GM21423 (cell line): Measurements from ENCODE around the gene VMP1.
"Not testable (repeated sequence)": the region's sequence is repeated elsewhere in the genome, so short reads cannot be mapped to it uniquely, and the experiment has no call there.

Experiments used
- ATAC-seq: cut with Tn5 transposase; IDR thresholded peaks from one replicate; pipeline ENCODE4 v1.9.1; 2021; ENCODE audit warnings: mild to moderate bottlenecking, moderate library complexity; ENCODE audit not compliant: unreplicated experiment

The VMP1 gene

DNA sequence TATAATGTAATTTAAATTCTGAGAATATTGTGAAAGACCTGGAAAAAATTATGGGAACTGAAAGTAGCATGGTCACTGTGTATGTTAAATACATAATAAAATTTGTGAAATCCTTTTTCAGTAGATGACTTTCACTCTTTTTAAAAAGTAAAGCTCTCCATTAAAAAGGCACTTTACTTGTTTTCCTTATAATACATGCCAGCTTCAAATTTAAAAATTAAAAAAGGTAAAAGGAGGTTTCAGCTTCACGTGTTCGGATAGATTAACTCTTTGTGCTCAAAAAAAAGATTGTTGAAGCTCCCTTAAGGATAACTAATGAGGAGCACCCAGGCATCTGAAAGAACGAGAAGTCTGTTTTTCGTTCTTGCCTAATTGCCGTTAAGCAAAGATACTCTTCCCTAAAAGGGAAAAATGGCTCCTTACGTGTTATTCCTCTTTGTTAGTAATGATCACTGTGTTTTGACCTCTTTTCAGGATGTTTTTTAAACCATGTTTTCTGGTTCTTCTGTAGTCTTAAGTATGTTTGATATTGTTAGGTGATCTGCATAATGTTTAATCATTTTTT is 97.5 kb downstream of the VMP1 start:
- no peak for ATAC-seq

GRCh38 chr17:59806322-59806721 is 98.9 kb downstream of the VMP1 start:
- ATAC-seq, result not testable (repeated sequence)

- no peak for ATAC-seq
Observed at GRCh38 chr17:59807892-59808509, 100.5 kb downstream of the VMP1 start.

GRCh38 chr17:59810894-59811153 is 103.4 kb downstream of the VMP1 start:
- ATAC-seq, result no peak

- no peak for ATAC-seq
Observed at GRCh38 chr17:59811209-59811608, 103.8 kb downstream of the VMP1 start.

GRCh38 chr17:59812139-59812538 is 104.7 kb downstream of the VMP1 start:
- ATAC-seq, result no peak

GRCh38 chr17:59814276-59814675 is 106.8 kb downstream of the VMP1 start:
- ATAC-seq, result no peak

GRCh38 chr17:59814685-59815084 is 107.2 kb downstream of the VMP1 start:
- no peak for ATAC-seq

- ATAC-seq, result no peak
Observed at GRCh38 chr17:59815965-59816364, 108.5 kb downstream of the VMP1 start.

GRCh38 chr17:59825533-59826322 is 118.3 kb downstream of the VMP1 start:
- ATAC-seq, result no peak

DNA sequence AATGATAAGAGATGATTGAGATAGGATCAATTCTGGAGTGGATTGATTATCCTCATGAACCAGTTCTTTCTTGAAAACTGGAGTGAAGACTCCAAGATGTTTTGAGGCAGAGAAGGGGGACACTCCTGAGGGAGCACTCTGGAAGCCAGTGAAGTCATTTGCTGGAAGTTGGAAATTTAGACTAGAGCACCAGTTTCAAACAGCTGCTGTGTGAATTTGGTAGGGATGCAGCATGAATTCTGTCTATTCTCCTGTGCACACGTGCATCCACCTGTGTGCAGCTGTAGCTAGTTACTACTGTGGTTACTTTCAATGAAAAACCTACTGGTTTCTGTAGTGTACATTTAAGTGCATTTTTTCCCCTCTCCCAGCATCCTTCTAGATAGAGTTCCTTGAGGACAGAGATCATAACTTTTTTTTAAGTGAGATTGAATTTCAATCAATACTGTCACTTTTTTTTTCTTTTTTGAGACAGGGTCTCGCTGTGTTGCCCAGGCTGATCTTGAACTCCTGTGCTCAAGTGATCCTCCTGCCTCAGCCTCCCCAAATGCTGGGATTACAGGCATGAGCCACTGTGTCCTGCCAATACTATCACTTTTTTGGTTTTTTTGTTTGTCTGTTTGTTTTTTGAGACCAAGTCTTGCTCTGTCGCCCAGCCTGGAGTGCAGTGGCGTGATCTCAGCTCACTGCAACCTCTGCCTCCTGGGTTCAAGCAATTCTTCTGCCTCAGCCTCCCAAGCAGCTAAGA is 119.4 kb downstream of the VMP1 start:
- no peak for ATAC-seq

DNA sequence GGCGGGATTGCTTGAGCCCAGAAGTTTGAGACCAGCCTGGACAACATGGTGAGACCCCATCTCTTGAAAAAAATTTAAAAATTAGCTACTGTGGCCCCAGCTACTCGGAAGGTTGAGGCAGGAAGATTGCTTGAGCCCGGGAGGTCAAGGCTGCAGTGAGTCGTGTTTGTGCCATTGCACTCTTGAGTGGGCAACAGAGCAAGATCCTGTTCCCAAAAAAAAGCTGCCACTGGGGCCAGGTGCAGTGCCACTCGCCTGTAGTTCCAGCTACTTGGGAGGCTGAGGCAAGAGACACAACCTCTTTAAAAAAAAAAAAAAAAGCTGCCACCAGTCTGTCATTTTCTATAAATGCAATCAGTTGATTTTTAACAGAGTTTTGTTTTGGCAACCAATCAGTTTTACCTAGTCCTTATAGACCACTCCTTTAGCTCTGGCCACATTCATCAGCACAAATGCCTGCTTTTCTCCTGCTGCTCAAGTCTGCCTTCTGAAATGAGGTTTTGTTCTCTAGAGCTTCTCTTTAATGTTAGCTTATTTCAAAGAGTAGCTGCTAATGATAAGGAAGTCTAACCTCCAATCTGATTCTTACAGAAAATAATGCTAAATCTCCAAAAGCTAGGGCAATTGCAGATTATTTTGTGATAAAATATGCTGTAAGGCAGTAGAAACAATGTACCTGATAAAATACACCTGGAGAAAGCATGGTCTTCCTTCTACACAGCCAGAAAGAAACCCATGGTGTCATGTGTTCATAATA is 120.4 kb downstream of the VMP1 start:
- ATAC-seq, result peak; percentile 33

GRCh38 chr17:59828478-59828760 is 121.0 kb downstream of the VMP1 start:
- no peak for ATAC-seq

DNA sequence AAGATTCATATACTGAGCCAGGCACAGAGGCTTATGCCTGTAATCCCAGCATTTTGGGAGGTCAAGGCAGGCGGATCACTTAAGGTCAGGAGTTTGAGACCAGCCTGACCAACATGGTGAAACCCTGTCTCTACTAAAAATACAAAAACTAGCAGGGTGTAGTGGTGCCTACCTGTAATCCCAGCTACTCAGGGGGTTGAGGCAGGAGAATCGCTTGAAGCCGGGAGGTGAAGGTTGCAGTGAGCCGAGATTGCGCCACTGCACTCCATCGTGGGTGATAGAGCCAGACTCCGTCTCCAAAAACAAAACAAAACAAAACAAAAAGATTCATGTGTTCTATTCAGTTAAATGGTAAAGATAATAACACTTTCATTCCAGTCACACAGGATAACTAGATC is 121.4 kb downstream of the VMP1 start:
- not testable (repeated sequence) for ATAC-seq

GRCh38 chr17:59829217-59830006 is 122.0 kb downstream of the VMP1 start:
- peak; percentile 61 for ATAC-seq

GRCh38 chr17:59830007-59830630 is 122.7 kb downstream of the VMP1 start:
- ATAC-seq, result no peak

DNA sequence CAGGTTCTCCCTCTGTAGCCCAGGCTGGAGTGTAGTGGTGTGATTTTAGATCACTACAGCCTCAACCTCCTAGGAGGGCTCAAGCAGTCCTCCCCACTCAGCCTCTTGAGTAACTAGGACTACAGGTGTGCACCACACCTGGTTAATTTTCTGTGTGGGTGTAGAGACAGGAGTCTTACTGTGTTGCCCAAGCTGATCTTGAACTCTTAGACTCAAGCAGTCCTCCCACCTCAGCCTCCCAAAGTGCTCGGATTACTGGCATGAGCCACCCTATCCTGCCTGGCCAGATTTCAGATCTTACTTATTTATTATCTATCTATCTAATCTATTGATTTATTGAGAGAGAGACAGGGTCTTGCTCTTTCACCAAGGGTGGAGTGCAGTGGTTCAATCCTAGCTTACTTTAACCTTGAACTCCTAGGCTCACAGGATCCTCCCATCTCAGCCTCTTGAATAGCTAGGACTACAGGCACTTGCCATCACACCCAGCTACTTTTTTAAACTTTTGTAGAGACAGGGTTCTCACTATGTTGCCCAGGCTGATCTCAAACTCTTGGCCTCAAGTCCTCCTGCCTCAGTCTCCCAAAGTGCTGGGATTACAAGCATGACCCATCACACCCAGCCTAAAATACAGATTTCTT is 123.5 kb downstream of the VMP1 start:
- ATAC-seq, result no peak

DNA sequence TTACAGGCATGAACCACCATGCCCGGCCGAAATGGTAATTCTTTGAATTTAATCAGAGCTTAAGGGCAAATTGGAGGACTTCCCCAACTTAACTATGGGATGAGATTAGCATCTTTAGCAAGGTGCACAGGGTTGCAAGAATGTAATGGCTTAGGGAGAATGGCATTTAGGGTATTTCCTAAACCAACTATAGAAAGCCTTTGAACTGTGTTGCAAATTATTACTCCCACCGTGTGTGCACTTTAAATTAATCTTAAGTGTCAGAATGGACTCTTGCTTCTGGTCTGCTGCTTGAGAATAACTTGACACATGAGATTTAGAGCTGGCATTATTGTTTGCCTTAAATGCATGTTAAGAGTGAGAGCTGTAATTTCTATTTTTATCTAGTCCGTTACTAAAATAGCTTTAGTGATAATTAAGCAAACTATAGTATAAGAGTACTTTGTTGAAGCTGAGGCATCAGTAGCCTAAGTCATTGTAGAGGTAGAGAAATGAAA is 125.5 kb downstream of the VMP1 start:
- ATAC-seq, result no peak

GRCh38 chr17:59837308-59838051 is 130.0 kb downstream of the VMP1 start:
- ATAC-seq, result peak; percentile 81
